ENCODE measurements around the gene DBNDD2.

Gene DBNDD2

GRCh38 chr20:45404438-45404837 is 3.7 kb upstream of the DBNDD2 start:
- H3K9me2 ChIP-seq (replicated peaks; ENCODE audit: control insufficient read depth, low read length) = no peaks in the 10 kb centered on the region
- H4K20me1 ChIP-seq (ENCODE audit: control insufficient read depth, insufficient read depth, low read depth, low read length) = no peaks in the 10 kb centered on the region
- no peaks in the 10 kb centered on the region for H3K36me3 ChIP-seq (ENCODE audit: control insufficient read depth, low read length)
- TF ChIP-seq EZH2phosphoT487 (IDR thresholded peaks at IDR 0.05; ENCODE audit: borderline replicate concordance, low read length) = no peak
- no peak for TF ChIP-seq CTCF (IDR thresholded peaks at IDR 0.05; ENCODE audit: low read depth, low read length, poor library complexity, severe bottlenecking)
- H3K4me1 ChIP-seq (ENCODE audit: control insufficient read depth, low read length) = peaks cover 20% of the 10 kb centered on the region
- H3K4me2 ChIP-seq (ENCODE audit: low read length) = no peak overlapping the region
- peaks cover 25% of the 10 kb centered on the region for H3K27me3 ChIP-seq (ENCODE audit: control insufficient read depth, low read length)
- peaks cover 22% of the 10 kb centered on the region for H3K9me3 ChIP-seq (ENCODE audit: control insufficient read depth, insufficient read depth, low read length)
- no peak overlapping the region for H3K4me3 ChIP-seq (ENCODE audit: low read length)
- H3K79me2 ChIP-seq (ENCODE audit: control insufficient read depth, low read length) = no peaks in the 10 kb centered on the region
- peaks cover 6% of the 10 kb centered on the region for H3F3A ChIP-seq (ENCODE audit: control insufficient read depth, insufficient read depth)
- no peak overlapping the region for H3K27ac ChIP-seq (ENCODE audit: low read depth, low read length)

- no peak for TF ChIP-seq EZH2phosphoT487 (IDR thresholded peaks at IDR 0.05; ENCODE audit: borderline replicate concordance, low read length)
- TF ChIP-seq CTCF (IDR thresholded peaks at IDR 0.05; ENCODE audit: low read depth, low read length, poor library complexity, severe bottlenecking) = no peak
Observed at GRCh38 chr20:45405571-45406259, 2.4 kb upstream of the DBNDD2 start.

GRCh38 chr20:45406260-45407066 is 1.6 kb upstream of the DBNDD2 start:
- Histone ChIP-seq H3K79me2 (ENCODE audit: control insufficient read depth, low read length) (no peaks in the 10 kb centered on the region), H3K9me3 (ENCODE audit: control insufficient read depth, insufficient read depth, low read length) (peaks cover 6% of the 10 kb centered on the region; the same call in 1 of the 2 replicates), H3K4me3 (ENCODE audit: low read length) (peak overlapping the region; percentile 87), H3K9me2 (replicated peaks; ENCODE audit: control insufficient read depth, low read length) (no peaks in the 10 kb centered on the region), H4K20me1 (ENCODE audit: control insufficient read depth, insufficient read depth, low read depth, low read length) (no peaks in the 10 kb centered on the region), H3K27ac (ENCODE audit: low read depth, low read length) (no peak overlapping the region), H3K4me2 (ENCODE audit: low read length) (peak overlapping the region; percentile 97), H3K4me1 (ENCODE audit: control insufficient read depth, low read length) (peaks cover 20% of the 10 kb centered on the region), H3K27me3 (ENCODE audit: control insufficient read depth, low read length) (peaks cover 25% of the 10 kb centered on the region), H3K36me3 (ENCODE audit: control insufficient read depth, low read length) (no peaks in the 10 kb centered on the region), H3F3A (ENCODE audit: control insufficient read depth, insufficient read depth) (peaks cover 8% of the 10 kb centered on the region)
- peak; percentile 58; the same call in 1 of the 2 replicates for TF ChIP-seq EZH2phosphoT487 (IDR thresholded peaks at IDR 0.05; ENCODE audit: borderline replicate concordance, low read length)
- TF ChIP-seq CTCF (IDR thresholded peaks at IDR 0.05; ENCODE audit: low read depth, low read length, poor library complexity, severe bottlenecking) = peak; percentile 29

More at GRCh38 chr20:45405571-45406259, 2.4 kb upstream of the DBNDD2 start:
- Histone ChIP-seq H3K4me3 (ENCODE audit: low read length) (peak overlapping the region; percentile 87), H3K79me2 (ENCODE audit: control insufficient read depth, low read length) (no peaks in the 10 kb centered on the region), H4K20me1 (ENCODE audit: control insufficient read depth, insufficient read depth, low read depth, low read length) (no peaks in the 10 kb centered on the region), H3K4me2 (ENCODE audit: low read length) (peak overlapping the region; percentile 97), H3K4me1 (ENCODE audit: control insufficient read depth, low read length) (peaks cover 20% of the 10 kb centered on the region), H3K9me3 (ENCODE audit: control insufficient read depth, insufficient read depth, low read length) (peaks cover 13% of the 10 kb centered on the region; the same call in 1 of the 2 replicates), H3F3A (ENCODE audit: control insufficient read depth, insufficient read depth) (peaks cover 8% of the 10 kb centered on the region), H3K27ac (ENCODE audit: low read depth, low read length) (no peak overlapping the region), H3K9me2 (replicated peaks; ENCODE audit: control insufficient read depth, low read length) (no peaks in the 10 kb centered on the region), H3K36me3 (ENCODE audit: control insufficient read depth, low read length) (no peaks in the 10 kb centered on the region), H3K27me3 (ENCODE audit: control insufficient read depth, low read length) (peaks cover 25% of the 10 kb centered on the region)

Data from DOHH2 (cell line).